GM23338 (cell line): Measurements from ENCODE around the gene SLC25A6. TPM values are rescaled to one million over a fixed set of nuclear protein-coding genes. Genes with fewer than 3 reads are reported as not detected.
A peak's percentile ranks its signal among the peaks of the same experiment; 100 is the strongest.

Experiments
- ATAC-seq: fragments of 200-7000 bp; cut with Tn5 transposase; 3 replicates; pipeline ENCODE4 v1.9.1; 2020
- DNase-seq: peaks from one replicate; pipeline ENCODE4 v3.0.0-alpha.2; 2015; ENCODE audit warnings: low spot score
- H2AFZ ChIP-seq: fragments of 200-600 bp; sonication (generic); 2 replicates; pipeline ENCODE4 v1.8.0; 2016; ENCODE audit warnings: antibody characterized with exemption, mild to moderate bottlenecking, moderate library complexity
- H3F3A ChIP-seq: fragments of 200-600 bp; sonication (generic); replicated peaks from 2 replicates; pipeline ENCODE4 v1.8.0; 2017; ENCODE audit warnings: antibody characterized with exemption, mixed run types, low read depth
- H3K27ac ChIP-seq: fragments of 200-600 bp; sonication (generic); 2 replicates; pipeline ENCODE4 v1.6.1; 2016; ENCODE audit warnings: low read depth
- H3K27me3 ChIP-seq: fragments of 200-600 bp; sonication (generic); 2 replicates; pipeline ENCODE4 v1.8.0; 2016; ENCODE audit warnings: mild to moderate bottlenecking, mixed run types, moderate library complexity; ENCODE audit not compliant: insufficient read depth
- H3K36me3 ChIP-seq: fragments of 200-600 bp; sonication (generic); 2 replicates; pipeline ENCODE4 v1.8.0; 2016; ENCODE audit warnings: mild to moderate bottlenecking; ENCODE audit not compliant: insufficient read depth
- H3K4me1 ChIP-seq: fragments of 200-600 bp; sonication (generic); 2 replicates; pipeline ENCODE4 v1.8.0; 2016; ENCODE audit warnings: mild to moderate bottlenecking, moderate library complexity; ENCODE audit not compliant: insufficient read depth
- H3K4me2 ChIP-seq: fragments of 200-600 bp; sonication (generic); 2 replicates; pipeline ENCODE4 v1.7.1; 2017; ENCODE audit warnings: mixed run types
- H3K4me3 ChIP-seq: fragments of 200-600 bp; sonication (generic); 2 replicates; pipeline ENCODE4 v1.6.1; 2016; ENCODE audit warnings: mixed run types
- H3K79me2 ChIP-seq: fragments of 200-600 bp; sonication (generic); replicated peaks from 2 replicates; pipeline ENCODE4 v1.8.0; 2017; ENCODE audit warnings: mild to moderate bottlenecking; ENCODE audit not compliant: insufficient read depth
- H3K9me2 ChIP-seq: fragments of 200-600 bp; sonication (generic); 2 replicates; pipeline ENCODE4 v1.8.0; 2017; ENCODE audit not compliant: insufficient read depth
- H4K20me1 ChIP-seq: fragments of 200-600 bp; sonication (generic); replicated peaks from 2 replicates; pipeline ENCODE4 v1.8.0; 2017; ENCODE audit warnings: mild to moderate bottlenecking; ENCODE audit not compliant: insufficient read depth
- H3K27ac Mint-ChIP-seq: 2 replicates; pipeline ENCODE4 v1.8.0; 2020; ENCODE audit warnings: inconsistent platforms, mild to moderate bottlenecking, moderate library complexity, mixed read lengths
- H3K27me3 Mint-ChIP-seq: 3 replicates; pipeline ENCODE4 v1.8.0; 2022; ENCODE audit warnings: low read depth, mild to moderate bottlenecking, moderate library complexity, mixed read lengths, inconsistent platforms; ENCODE audit not compliant: insufficient read depth, poor library complexity
- H3K36me3 Mint-ChIP-seq: 3 replicates; pipeline ENCODE4 v1.8.0; 2021; ENCODE audit warnings: low read depth, mild to moderate bottlenecking, inconsistent platforms, moderate library complexity, mixed read lengths
- H3K4me1 Mint-ChIP-seq: 3 replicates; pipeline ENCODE4 v1.8.0; 2020; ENCODE audit warnings: mild to moderate bottlenecking, inconsistent platforms, mixed read lengths
- H3K4me3 Mint-ChIP-seq: 3 replicates; pipeline ENCODE4 v1.8.0; 2021; ENCODE audit warnings: moderate library complexity, mild to moderate bottlenecking, inconsistent platforms, mixed read lengths
- H3K9me3 Mint-ChIP-seq: 3 replicates; pipeline ENCODE4 v1.8.0; 2020; ENCODE audit warnings: moderate library complexity, mild to moderate bottlenecking, inconsistent platforms, mixed read lengths
- EZH2 ChIP-seq: fragments of 200-600 bp; sonication (generic); IDR thresholded peaks from one replicate; pipeline ENCODE4 v1.8.0; 2017; ENCODE audit warnings: antibody characterized with exemption, mild to moderate bottlenecking, low read depth; ENCODE audit not compliant: unreplicated experiment
- JUNB ChIP-seq: IDR thresholded peaks from one replicate; pipeline ENCODE4 v1.6.1; 2016; ENCODE audit warnings: antibody characterized with exemption; ENCODE audit not compliant: unreplicated experiment
- POLR2AphosphoS5 ChIP-seq: IDR thresholded peaks from 2 replicates; pipeline ENCODE4 v1.6.1; 2016; ENCODE audit warnings: antibody characterized with exemption, low read depth
- STAT1 ChIP-seq: IDR thresholded peaks from one replicate; pipeline ENCODE4 v1.6.1; 2016; ENCODE audit warnings: antibody characterized with exemption; ENCODE audit not compliant: unreplicated experiment
- ZNF114 ChIP-seq: fragments of 250-450 bp; sonication (Bioruptor Pico); IDR thresholded peaks from 2 replicates; pipeline ENCODE4 v1.5.0; 2020; ENCODE audit warnings: mild to moderate bottlenecking, moderate library complexity
- ZNF331 ChIP-seq: fragments of 250-450 bp; sonication (Bioruptor Pico); IDR thresholded peaks from 2 replicates; pipeline ENCODE4 v1.5.0; 2020; ENCODE audit warnings: low read depth, mild to moderate bottlenecking, moderate library complexity
- polyA plus RNA-seq: library from polyadenylated mRNA; unstranded; fragments of >200 nt; fragmentation: Nextera tagmentation; extraction: Ambion mirVana; gene quantifications from 2 replicates; pipeline ENCODE4 v1.2.1, GENCODE V29; 2016
- total RNA-seq: library from RNA; depleted of rRNA; stranded (reverse); fragments of >200 nt; shearing (Covaris generic); gene quantifications from 2 replicates; pipeline ENCODE4 v1.2.3, GENCODE V29; 2014
- TF ChIP-seq, protein P1 (sequence below): IDR thresholded peaks from 2 replicates; pipeline ENCODE4 v1.6.1; 2016; ENCODE audit warnings: antibody characterized with exemption
- TF ChIP-seq, protein P2 (sequence below): IDR thresholded peaks from one replicate; pipeline ENCODE4 v1.6.1; 2018; ENCODE audit warnings: antibody characterized with exemption; ENCODE audit not compliant: unreplicated experiment

SLC25A6 gene
- total and polyA plus RNA-seq, 2 experiments from 2014 or later: 358 to 486 TPM

DNA sequence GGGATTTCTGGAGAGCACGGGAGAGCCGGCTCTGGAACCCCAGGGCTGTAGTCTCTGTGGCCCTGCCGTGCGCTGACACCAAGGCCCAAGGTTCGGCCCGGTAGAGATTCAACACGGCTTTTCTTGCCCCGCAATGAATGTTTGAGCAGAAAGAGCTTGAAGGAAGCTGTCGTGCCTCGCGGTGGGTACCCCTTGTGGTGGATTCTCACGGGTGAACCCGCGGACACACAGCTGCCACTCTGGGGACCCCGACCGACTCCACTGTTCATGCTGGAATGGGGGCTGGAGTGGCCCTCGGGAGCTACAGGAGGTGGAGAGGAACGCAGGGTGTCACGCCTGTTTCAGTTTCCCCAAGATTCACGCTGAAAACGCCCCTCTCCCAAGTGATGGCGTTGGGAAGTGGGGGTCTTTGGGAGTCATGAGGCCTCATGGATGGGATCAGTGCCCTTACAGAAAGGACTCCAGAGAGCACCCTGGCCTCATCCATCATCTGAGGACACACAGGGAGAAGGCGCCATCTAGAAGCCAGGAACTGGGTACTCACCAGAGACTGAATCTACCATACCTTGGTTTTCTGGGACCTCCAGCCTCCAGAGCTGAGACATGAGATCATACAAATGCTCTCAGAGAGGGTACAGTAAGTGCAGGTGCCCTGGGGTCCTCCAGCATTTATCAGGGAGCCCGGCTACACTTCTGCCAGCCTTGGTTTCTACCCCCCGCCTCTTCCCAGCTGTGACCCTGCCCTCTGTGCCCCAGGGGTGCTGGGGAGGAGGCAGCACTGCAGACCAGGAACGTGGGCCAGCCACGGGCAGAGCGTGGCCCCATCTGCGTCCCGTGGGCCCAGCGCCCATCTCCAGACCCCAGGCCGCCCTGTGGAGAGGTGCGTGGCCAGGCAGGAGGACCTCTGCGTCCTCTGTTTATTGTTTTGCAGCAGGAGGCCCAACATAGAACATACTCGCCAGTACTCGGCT, 6.4 kb downstream of the SLC25A6 start:
- peaks cover 39% of the 10 kb centered on the region for H3K36me3 ChIP-seq
- ATAC-seq (no peak), DNase-seq (no peak)
- no peaks in the 10 kb centered on the region for H3K27me3 ChIP-seq
- peaks cover 70% of the 10 kb centered on the region for H3F3A ChIP-seq
- H2AFZ ChIP-seq: no peak overlapping the region
- H3K36me3 Mint-ChIP-seq: peaks cover 92% of the 10 kb centered on the region
- peaks cover 5% of the 10 kb centered on the region for H3K4me1 ChIP-seq
- H3K27ac ChIP-seq: peak overlapping the region; percentile 50; the same call in 1 of the 2 replicates
- no peak overlapping the region for H3K4me3 Mint-ChIP-seq
- no peak overlapping the region for H3K27ac Mint-ChIP-seq
- peaks cover 35% of the 10 kb centered on the region for H3K79me2 ChIP-seq
- H3K4me3 ChIP-seq: no peak overlapping the region
- H3K4me2 ChIP-seq: no peak overlapping the region
- peaks cover 67% of the 10 kb centered on the region for H3K27me3 Mint-ChIP-seq
- no peak for TF ChIP-seq EZH2
- no peak for TF ChIP-seq ZNF114 (CRISPR knock-in tag)
- peak; percentile 35; the same call in 1 of the 2 replicates for TF ChIP-seq POLR2AphosphoS5
- peaks cover 25% of the 10 kb centered on the region for H3K4me1 Mint-ChIP-seq
- H3K9me2 ChIP-seq: no peaks in the 10 kb centered on the region
- H3K9me3 Mint-ChIP-seq: peaks cover 12% of the 10 kb centered on the region
- peaks cover 31% of the 10 kb centered on the region; the same call in 1 of the 2 replicates for H4K20me1 ChIP-seq

DNA sequence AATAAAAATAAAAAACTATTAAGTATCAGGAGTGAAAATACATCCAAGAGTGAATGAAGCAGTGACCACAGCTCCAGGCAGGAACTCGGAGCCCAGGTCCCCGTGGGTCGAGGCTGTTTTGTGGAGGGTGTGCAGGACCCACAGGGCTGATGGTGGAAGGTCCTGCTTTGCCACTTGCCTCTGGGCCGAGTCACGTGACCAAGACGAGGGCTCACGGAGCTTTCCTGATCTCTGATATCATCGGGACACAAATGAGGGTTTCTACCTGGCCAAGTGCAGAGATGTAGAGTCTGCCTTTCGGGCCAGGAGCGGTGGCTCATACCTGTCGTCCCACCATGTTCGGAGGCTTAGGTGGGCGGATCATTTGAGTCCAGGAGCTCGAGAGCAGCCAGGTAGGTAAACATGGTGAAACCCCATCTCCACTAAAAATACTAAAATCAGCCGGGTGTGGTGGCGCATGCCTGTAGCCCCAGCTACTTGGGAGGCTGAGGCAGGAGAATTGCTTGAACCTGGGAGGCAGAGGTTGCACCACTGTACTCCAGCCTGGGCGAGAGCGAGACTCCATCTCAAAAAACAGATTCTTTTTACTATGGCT, 7.2 kb downstream of the SLC25A6 start:
- Histone ChIP-seq H3K4me2 (no peak overlapping the region), H3K27ac (peak overlapping the region; percentile 9), H3K36me3 (peaks cover 32% of the 10 kb centered on the region), H4K20me1 (peaks cover 24% of the 10 kb centered on the region; the same call in 1 of the 2 replicates), H3K27me3 (no peaks in the 10 kb centered on the region), H2AFZ (no peak overlapping the region), H3K9me2 (no peaks in the 10 kb centered on the region), H3K79me2 (peaks cover 28% of the 10 kb centered on the region), H3F3A (peaks cover 62% of the 10 kb centered on the region), H3K4me3 (no peak overlapping the region), H3K4me1 (no peaks in the 10 kb centered on the region; the same call in 1 of the 2 replicates)
- peaks cover 24% of the 10 kb centered on the region for H3K4me1 Mint-ChIP-seq
- no peak overlapping the region for H3K4me3 Mint-ChIP-seq
- ATAC-seq: no peak
- DNase-seq: no peak
- H3K9me3 Mint-ChIP-seq: peaks cover 16% of the 10 kb centered on the region
- peaks cover 65% of the 10 kb centered on the region for H3K27me3 Mint-ChIP-seq
- no peak overlapping the region for H3K27ac Mint-ChIP-seq
- peaks cover 89% of the 10 kb centered on the region for H3K36me3 Mint-ChIP-seq
- TF ChIP-seq, protein P1, sequence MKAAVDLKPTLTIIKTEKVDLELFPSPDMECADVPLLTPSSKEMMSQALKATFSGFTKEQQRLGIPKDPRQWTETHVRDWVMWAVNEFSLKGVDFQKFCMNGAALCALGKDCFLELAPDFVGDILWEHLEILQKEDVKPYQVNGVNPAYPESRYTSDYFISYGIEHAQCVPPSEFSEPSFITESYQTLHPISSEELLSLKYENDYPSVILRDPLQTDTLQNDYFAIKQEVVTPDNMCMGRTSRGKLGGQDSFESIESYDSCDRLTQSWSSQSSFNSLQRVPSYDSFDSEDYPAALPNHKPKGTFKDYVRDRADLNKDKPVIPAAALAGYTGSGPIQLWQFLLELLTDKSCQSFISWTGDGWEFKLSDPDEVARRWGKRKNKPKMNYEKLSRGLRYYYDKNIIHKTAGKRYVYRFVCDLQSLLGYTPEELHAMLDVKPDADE: no peak
- TF ChIP-seq ZNF331 (CRISPR knock-in tag) (no peak), ZNF114 (CRISPR knock-in tag) (no peak), JUNB (no peak), POLR2AphosphoS5 (peak; percentile 47), STAT1 (no peak)
- TF ChIP-seq, protein P2, sequence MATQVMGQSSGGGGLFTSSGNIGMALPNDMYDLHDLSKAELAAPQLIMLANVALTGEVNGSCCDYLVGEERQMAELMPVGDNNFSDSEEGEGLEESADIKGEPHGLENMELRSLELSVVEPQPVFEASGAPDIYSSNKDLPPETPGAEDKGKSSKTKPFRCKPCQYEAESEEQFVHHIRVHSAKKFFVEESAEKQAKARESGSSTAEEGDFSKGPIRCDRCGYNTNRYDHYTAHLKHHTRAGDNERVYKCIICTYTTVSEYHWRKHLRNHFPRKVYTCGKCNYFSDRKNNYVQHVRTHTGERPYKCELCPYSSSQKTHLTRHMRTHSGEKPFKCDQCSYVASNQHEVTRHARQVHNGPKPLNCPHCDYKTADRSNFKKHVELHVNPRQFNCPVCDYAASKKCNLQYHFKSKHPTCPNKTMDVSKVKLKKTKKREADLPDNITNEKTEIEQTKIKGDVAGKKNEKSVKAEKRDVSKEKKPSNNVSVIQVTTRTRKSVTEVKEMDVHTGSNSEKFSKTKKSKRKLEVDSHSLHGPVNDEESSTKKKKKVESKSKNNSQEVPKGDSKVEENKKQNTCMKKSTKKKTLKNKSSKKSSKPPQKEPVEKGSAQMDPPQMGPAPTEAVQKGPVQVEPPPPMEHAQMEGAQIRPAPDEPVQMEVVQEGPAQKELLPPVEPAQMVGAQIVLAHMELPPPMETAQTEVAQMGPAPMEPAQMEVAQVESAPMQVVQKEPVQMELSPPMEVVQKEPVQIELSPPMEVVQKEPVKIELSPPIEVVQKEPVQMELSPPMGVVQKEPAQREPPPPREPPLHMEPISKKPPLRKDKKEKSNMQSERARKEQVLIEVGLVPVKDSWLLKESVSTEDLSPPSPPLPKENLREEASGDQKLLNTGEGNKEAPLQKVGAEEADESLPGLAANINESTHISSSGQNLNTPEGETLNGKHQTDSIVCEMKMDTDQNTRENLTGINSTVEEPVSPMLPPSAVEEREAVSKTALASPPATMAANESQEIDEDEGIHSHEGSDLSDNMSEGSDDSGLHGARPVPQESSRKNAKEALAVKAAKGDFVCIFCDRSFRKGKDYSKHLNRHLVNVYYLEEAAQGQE: no peak
